ENCODE measurements around the gene SPRR2D.

- no peak for TF ChIP-seq CTCF (IDR thresholded peaks at IDR 0.05)
- TF ChIP-seq POLR2A (IDR thresholded peaks at IDR 0.05), result no peak
- TF ChIP-seq POLR2AphosphoS5 (IDR thresholded peaks at IDR 0.05), result no peak
Measured at GRCh38 chr1:153070243-153070642, 29.3 kb upstream of the SPRR2D start.
